Natural killer cell (primary cell): Measurements from ENCODE around the gene WDR59. TPM values are rescaled to one million over a fixed set of nuclear protein-coding genes. Genes with fewer than 3 reads are reported as not detected.

Source experiments
- ATAC-seq, 3 donors: fragments of 150-1000 bp in 2 of 3; fragments of 200-7000 bp in 1 of 3; cut with Tn5 transposase; 1 replicate in 1 of 3; 2 replicates in 2 of 3; pipeline ENCODE4 v1.10.0; 2021; ENCODE audit warnings: mild to moderate bottlenecking in 2 of 3, moderate library complexity in 2 of 3
- DNase-seq, 2 donors: peaks; one replicate each; pipeline versions ENCODE4 v3.0.0 to v3.0.0-alpha.2; 2013 to 2021; ENCODE audit warnings: mixed read lengths in 1 of 2
- H3K27ac ChIP-seq: one replicate; pipeline ENCODE4 v1.5.1; 2013; ENCODE audit warnings: mild to moderate bottlenecking, low read length
- H3K27me3 ChIP-seq: one replicate; pipeline ENCODE4 v1.6.1; 2013; ENCODE audit warnings: low read length; ENCODE audit not compliant: control insufficient read depth, insufficient read depth
- H3K36me3 ChIP-seq: one replicate; pipeline ENCODE4 v1.6.1; 2013; ENCODE audit warnings: low read length; ENCODE audit not compliant: control insufficient read depth, insufficient read depth
- H3K4me1 ChIP-seq: one replicate; pipeline ENCODE4 v1.6.1; 2013; ENCODE audit warnings: low read length; ENCODE audit not compliant: control insufficient read depth, insufficient read depth
- H3K4me3 ChIP-seq: one replicate; pipeline ENCODE4 v1.5.1; 2013; ENCODE audit warnings: low read length
- H3K9me3 ChIP-seq: one replicate; pipeline ENCODE4 v1.6.1; 2013; ENCODE audit warnings: low read length; ENCODE audit not compliant: control insufficient read depth, insufficient read depth
- H3K27ac Mint-ChIP-seq, 2 donors: one replicate each; pipeline ENCODE4 v1.8.0; 2022; ENCODE audit warnings: mild to moderate bottlenecking in 2 of 2, mixed read lengths in 2 of 2, moderate library complexity in 1 of 2
- H3K27me3 Mint-ChIP-seq, 2 donors: one replicate each; pipeline ENCODE4 v1.8.0; 2022; ENCODE audit warnings: low read depth in 2 of 2, mixed read lengths in 2 of 2
- H3K36me3 Mint-ChIP-seq: one replicate; pipeline ENCODE4 v1.8.0; 2022; ENCODE audit warnings: mixed read lengths
- H3K4me1 Mint-ChIP-seq, 2 donors: one replicate each; pipeline ENCODE4 v1.8.0; 2022; ENCODE audit warnings: mixed read lengths in 2 of 2
- H3K4me3 Mint-ChIP-seq: one replicate; pipeline ENCODE4 v1.8.0; 2022; ENCODE audit warnings: mild to moderate bottlenecking, moderate library complexity, mixed read lengths
- H3K9me3 Mint-ChIP-seq, 2 donors: one replicate each; pipeline ENCODE4 v1.8.0; 2022; ENCODE audit warnings: mixed read lengths in 2 of 2
- CTCF ChIP-seq: fragments of 200-600 bp; IDR thresholded peaks from one replicate; pipeline ENCODE4 v1.8.0; 2022; ENCODE audit warnings: antibody characterized with exemption
- WGBS: methylation state at CpG from one replicate; pipeline ENCODE4 v1.1.7; 2013; ENCODE audit warnings: missing lambda C conversion rate; ENCODE audit not compliant: insufficient coverage; 5-methylcytosine and 5-hydroxymethylcytosine counted together
- intact Hi-C: fragments of 100-400 bp; cut with micrococcal nuclease; formaldehyde crosslinking; loops from one replicate; pipeline ENCODE4 v1.14.2; 2022
- total RNA-seq, 4 donors: library from RNA; stranded (reverse); fragments of 120-200 nt in 1 of 4; gene quantifications; one replicate each; pipeline versions ENCODE4 v1.2.3 to v1.2.4, GENCODE V29; 2013 to 2022

The WDR59 gene
- total RNA-seq, 3 donors from 2014 or later (not counting 1 experiment from before 2014, with no cell fraction given): 60.5 to 83.7 (median 73.2) TPM

- Histone ChIP-seq H3K4me1 (no peaks in the 10 kb centered on the region), H3K4me3 (no peak overlapping the region), H3K9me3 (no peaks in the 10 kb centered on the region), H3K36me3 (no peaks in the 10 kb centered on the region), H3K27ac (no peak overlapping the region), H3K27me3 (no peaks in the 10 kb centered on the region)
- intact Hi-C loops: no loop called here
- Mint-ChIP-seq H3K4me3 (no peak overlapping the region), H3K27me3 (peaks cover 11 to 21% of the 10 kb centered on the region in 2 donors), H3K9me3 (peaks cover 4 to 6% of the 10 kb centered on the region in 2 donors), H3K4me1 (no peaks in the 10 kb centered on the region), H3K27ac (no peak overlapping the region), H3K36me3 (peaks cover 11% of the 10 kb centered on the region)
- DNase-seq (no peak), ATAC-seq (no peak)
- no peak for TF ChIP-seq CTCF
- 86% methylated on average over 5 of the region's 5 CpGs for WGBS
Observed at GRCh38 chr16:74831467-74831866, 153.5 kb downstream of the WDR59 start.

- Histone ChIP-seq H3K4me1 (no peaks in the 10 kb centered on the region), H3K36me3 (no peaks in the 10 kb centered on the region), H3K9me3 (no peaks in the 10 kb centered on the region), H3K4me3 (no peak overlapping the region), H3K27me3 (no peaks in the 10 kb centered on the region), H3K27ac (no peak overlapping the region)
- no peak for TF ChIP-seq CTCF
- intact Hi-C loops: no loop called here
- Mint-ChIP-seq H3K4me1 (no peaks in the 10 kb centered on the region), H3K27ac (no peak overlapping the region), H3K9me3 (peaks cover 4 to 6% of the 10 kb centered on the region in 2 donors), H3K4me3 (no peak overlapping the region), H3K36me3 (peaks cover 11% of the 10 kb centered on the region), H3K27me3 (peaks cover 11 to 23% of the 10 kb centered on the region in 2 donors)
- WGBS: 78% methylated on average over 3 of the region's 3 CpGs
- ATAC-seq (no peak), DNase-seq (no peak)
Observed at GRCh38 chr16:74830648-74831047, 154.3 kb downstream of the WDR59 start.

- DNase-seq: no peak
- no peak for ATAC-seq
- Histone ChIP-seq H3K4me1 (no peaks in the 10 kb centered on the region), H3K36me3 (no peaks in the 10 kb centered on the region), H3K9me3 (no peaks in the 10 kb centered on the region), H3K4me3 (no peak overlapping the region), H3K27ac (no peak overlapping the region), H3K27me3 (no peaks in the 10 kb centered on the region)
- Mint-ChIP-seq H3K36me3 (peaks cover 11% of the 10 kb centered on the region), H3K4me1 (no peaks in the 10 kb centered on the region), H3K27ac (no peak overlapping the region), H3K4me3 (no peak overlapping the region), H3K27me3 (peaks cover 15 to 24% of the 10 kb centered on the region in 2 donors), H3K9me3 (peaks cover 4 to 6% of the 10 kb centered on the region in 2 donors)
- WGBS: 94% methylated on average over 4 of the region's 5 CpGs
- intact Hi-C loops: no loop called here
- no peak for TF ChIP-seq CTCF
Observed at GRCh38 chr16:74829637-74830036, 155.3 kb downstream of the WDR59 start.

- H3K27ac Mint-ChIP-seq: no peak overlapping the region
- ATAC-seq: no peak
- H3K27me3 Mint-ChIP-seq: peaks cover 21 to 25% of the 10 kb centered on the region in 2 donors
- Histone ChIP-seq H3K4me3 (no peak overlapping the region), H3K27me3 (no peaks in the 10 kb centered on the region), H3K4me1 (no peaks in the 10 kb centered on the region), H3K27ac (no peak overlapping the region), H3K9me3 (no peaks in the 10 kb centered on the region), H3K36me3 (no peaks in the 10 kb centered on the region)
- H3K4me3 Mint-ChIP-seq: no peak overlapping the region
- H3K9me3 Mint-ChIP-seq: peaks cover 4 to 6% of the 10 kb centered on the region in 2 donors
- no peak for DNase-seq
- no peaks in the 10 kb centered on the region for H3K4me1 Mint-ChIP-seq
- no peak for TF ChIP-seq CTCF
- intact Hi-C loops: no loop called here
- 58% methylated on average over 5 of the region's 5 CpGs for WGBS
- H3K36me3 Mint-ChIP-seq: peaks cover 11% of the 10 kb centered on the region
Observed at GRCh38 chr16:74825941-74826340, 159.0 kb downstream of the WDR59 start.
